HG02610 (cell line): ENCODE measurements around the gene ITGB8.

Experiments
- ATAC-seq: cut with Tn5 transposase; IDR thresholded peaks from one replicate; pipeline ENCODE4 v1.9.1; 2021; ENCODE audit warnings: mild to moderate bottlenecking, moderate library complexity; ENCODE audit not compliant: unreplicated experiment

ITGB8 gene

DNA sequence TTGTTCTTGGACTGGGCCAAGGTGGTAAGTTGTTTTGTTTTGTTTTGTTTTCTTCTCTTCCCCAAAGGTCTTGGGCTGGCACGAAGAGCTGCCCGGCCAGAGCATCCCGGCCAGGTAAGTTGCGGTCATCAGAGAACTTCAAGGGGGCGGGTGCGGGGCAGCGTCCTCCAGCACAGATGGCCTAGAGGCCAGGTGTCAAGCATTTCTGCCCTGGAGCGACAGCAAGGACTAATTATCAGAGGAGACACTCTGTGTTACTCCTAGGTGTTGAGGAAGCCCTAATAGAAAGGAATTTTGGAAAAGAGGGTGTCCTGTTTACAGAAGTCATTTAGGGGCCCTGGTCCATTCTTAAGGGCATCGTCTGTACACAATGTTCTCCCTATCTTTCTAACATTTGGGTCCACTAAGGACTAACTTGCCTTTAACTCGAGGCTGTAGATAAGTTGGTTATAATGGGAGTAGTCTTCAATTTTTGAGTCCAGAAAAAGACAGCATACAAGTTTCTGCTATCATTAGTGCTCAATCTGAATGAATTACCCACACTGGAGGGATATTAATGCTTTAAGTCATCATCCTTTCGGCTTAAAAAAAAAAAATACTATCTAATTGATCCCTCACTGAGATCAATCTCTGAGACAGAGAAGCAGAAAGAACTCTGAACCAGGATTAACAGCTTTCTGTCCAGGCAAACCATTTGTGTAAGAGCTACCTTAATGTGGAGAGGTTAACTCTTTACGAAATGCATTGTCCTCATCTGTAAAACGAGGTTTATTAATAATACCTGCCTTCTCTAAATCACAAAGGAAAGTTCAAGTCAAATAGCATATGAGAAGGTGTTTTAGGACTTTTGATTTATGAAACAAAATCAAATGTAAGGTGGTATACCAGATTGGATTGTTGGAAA lies 1.5 kb downstream of the ITGB8 start:
- no peak for ATAC-seq

DNA sequence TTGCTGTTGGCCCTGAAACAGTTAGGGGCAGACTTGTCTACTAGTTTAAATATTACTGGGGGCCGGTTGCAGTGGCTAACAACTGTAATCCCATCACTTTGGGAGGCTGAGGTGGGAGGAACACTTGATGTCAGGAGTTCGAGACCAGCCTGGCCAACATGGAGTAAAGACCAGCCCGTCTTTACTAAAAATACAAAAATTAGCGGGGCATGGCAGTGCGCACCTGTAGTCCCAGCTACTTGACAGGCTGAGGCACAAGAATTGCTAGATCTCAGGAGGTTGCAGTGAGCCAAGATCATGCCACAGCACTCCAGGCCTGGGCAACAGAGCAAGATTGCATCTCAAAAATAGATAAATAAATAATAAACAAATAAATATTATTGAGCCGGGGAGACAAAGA lies 7.6 kb downstream of the ITGB8 start:
- no peak for ATAC-seq

DNA sequence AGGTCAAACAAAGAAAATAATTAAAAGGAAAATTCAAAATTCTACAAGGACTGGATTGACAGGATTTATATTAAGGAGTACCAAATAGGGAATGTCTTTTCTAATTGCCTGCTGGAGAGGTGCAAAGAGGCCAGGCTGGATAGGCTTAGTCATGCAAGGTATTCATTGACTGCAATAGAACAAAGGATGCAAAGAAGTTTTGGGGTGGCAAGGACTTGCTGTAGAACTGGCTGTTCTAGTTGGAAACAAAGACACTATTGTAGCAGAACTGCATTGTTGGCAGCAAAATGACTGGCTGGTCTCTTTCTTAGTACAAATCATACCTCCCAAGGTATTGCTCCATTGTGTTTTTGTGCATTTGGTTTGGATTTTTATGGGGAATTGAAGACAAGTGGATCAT lies 10.1 kb downstream of the ITGB8 start:
- ATAC-seq, result no peak

DNA sequence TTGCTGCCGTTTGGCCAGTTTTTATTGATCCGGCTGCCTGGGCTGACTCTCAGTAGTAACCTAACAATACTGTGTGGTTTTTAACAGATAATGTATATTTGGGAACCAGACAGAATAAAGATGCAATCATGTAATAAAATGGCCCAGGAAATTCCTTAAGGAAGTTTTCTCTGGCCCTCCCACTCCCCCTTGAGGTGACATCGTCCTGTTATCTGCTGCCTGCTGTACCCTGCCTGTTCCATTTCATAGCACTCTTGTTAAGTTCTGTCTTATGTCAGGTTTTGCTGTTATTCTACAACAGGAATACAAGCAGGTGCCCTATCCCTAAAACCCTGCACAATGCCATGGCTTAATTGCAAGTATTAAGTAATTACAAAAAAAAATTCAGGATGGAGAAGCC lies 12.5 kb downstream of the ITGB8 start:
- no peak for ATAC-seq

DNA sequence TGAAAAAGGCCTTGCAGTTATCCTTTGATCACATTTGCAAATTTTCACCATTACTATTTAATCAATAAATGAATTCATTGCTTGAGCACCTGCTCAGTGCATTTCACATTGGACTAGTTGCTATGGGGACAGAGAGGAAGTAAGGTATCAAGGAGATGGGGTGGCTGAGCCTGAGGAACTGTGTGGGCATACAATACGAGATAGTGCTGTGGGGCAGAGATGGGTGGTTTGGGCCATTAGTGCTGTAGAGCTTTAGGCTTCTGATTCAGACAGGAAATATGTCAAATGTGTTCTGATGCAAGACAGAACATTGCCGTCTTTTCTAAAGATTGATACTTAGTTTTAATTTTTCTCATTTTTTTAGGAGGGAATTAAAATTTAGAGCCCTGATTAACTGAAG lies 13.2 kb downstream of the ITGB8 start:
- ATAC-seq, result no peak

DNA sequence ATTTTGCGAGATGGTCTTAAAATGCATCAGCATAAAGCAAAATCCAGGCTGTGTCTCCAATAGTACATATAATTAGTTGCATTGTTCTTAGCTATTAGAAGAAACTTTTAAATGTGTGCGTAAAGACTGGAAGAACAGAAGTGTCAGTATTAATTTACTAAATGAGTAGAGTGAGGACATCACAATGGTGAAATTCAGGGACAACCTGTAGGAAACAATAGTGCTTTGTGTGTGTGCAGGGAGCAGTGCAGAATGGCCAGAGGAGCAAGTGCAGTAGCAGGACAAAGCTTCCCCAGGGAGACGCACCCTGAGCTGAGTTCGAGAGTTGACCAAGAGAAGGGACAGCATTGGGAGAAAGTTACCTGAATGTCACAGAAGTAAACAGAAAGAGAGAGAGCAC lies 13.7 kb downstream of the ITGB8 start:
- ATAC-seq, result no peak

DNA sequence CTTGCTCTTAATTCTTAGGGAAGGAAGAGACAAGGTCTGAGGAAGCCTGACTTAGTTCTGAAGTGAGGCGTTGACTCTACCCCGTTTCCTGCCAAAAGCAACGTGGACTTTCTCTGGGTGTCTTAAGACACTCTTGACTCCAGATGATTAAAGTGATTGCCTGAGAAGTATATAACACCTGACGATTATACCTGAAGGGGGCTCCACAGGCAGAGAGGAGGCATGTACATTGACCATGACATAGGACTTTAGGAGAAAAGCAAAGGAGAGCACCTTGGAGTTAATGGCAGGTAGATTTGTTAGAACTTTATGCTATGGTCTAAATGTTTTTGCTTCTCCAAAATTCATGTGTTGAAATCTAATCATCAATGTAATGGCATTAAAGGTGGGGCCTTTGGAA lies 15.9 kb downstream of the ITGB8 start:
- ATAC-seq, result no peak

DNA sequence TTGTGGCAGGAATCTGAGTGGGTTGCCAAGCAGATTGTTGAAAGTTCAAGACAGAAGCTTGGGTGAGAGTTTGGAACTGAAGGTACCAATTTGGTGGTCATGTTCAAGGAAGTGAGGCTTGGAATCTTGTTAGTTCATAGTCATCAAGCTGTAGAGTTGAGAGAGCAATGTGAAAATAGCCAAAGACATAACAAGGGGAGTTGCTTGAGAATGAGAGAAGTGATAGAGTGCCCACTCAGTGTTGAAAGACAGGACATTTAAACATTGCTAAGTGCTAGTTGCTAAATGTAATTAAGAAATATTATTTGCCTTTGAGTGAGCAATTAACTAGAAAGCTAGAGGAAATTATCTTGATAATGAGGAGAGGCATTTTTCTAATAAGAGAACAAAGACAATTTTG lies 17.0 kb downstream of the ITGB8 start:
- ATAC-seq, result no peak

DNA sequence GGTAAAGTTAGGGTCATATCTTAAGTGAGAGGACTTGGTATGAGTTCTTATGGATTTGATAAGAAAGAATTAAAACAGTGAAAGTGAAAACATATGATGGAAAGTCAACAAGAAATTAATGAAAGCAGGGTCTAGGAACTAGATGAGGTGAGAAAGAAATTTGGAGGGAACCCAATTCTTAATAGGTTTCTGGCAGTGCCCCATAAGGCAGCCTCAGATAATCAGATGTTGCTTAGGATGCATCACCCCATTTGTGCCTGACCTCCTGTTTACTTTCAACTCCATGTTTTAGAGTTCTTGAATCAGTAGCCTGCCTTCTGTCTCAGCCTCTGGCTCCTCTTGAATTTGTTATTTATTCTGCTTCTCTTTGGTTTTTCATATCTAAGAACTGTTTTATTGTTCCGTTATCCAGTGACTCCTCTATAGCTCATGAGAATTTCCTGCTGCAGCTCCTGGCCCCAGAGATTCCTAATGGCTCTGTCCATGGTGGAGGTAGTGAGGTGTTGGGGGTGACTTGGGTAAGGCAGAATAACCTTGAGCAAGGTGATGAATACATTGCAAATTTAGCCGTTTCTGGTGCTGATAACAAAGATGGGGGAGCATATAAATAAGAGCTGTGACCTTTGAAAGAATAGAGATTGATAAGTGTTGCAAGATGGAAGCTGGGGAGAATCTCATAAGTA lies 17.6 kb downstream of the ITGB8 start:
- ATAC-seq, result no peak

DNA sequence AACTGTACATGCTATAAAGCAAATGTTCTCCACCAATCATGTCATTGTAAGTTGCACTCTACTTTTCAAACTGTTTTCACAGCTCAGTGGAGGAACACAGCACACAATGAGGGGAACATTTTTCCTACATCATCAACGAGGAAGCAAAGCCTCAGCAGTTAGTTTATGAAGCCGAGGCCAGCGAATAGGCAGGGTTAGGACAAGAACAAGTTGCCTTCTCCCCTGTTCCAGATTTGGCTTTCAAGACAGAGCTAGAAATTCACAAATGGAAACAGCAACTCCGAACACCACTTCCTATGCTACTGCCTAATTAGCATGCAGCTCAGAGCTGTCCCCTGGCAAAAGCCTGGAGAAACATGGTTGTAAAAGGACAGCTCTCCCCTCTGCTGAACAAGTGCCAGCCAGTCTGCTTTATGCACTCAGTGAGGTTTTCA lies 19.8 kb downstream of the ITGB8 start:
- no peak for ATAC-seq

DNA sequence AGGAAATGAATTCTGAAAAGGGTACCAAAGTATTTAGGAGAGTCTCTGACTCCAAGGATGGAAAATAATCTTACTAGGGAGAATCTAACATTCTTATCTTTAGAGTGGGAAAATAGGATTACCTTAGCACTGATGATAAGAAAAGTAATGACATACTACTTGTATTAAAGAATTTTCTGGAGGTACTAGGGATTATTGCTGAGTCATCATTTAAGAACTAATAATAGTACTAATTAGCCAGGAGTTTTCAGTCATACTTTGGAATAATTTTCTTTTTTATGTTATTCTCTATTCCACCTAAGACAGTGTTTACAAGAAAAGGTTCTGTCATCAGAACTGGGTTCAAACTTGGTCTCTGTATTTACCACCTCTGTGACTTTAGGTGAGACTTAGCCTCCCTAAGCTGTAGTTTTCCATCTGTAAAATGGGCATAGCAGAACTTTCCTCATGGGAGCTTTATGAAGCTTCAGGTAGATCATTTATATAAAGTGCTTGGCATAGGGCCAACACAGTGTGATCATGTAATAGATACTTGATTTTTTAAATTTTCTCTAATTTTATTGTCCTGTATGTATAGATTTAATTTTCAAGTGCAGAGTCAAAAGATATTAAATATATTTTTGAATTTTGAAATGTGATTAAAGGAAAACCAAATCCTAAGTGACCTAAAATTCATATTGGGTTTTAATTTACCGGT lies 20.4 kb downstream of the ITGB8 start:
- ATAC-seq, result no peak

DNA sequence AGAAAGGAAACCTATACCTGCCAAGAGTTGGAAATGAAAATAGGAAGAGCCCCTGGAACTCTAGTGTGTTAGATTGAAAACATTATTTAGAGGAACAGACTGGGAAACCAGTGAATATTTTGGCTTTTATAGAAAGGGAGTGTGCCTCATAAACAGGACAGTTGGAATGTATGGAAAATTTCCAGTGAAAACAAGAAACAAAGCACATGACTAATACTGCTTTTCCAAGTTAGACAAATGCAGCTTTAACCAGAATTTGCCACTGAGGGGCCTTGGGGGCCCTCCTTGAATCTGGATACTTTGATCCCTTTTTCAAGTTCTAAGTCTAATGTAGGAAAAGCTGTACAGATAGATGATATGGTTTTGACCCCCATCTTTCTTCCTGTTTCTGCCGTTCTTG lies 21.2 kb downstream of the ITGB8 start:
- ATAC-seq, result no peak

DNA sequence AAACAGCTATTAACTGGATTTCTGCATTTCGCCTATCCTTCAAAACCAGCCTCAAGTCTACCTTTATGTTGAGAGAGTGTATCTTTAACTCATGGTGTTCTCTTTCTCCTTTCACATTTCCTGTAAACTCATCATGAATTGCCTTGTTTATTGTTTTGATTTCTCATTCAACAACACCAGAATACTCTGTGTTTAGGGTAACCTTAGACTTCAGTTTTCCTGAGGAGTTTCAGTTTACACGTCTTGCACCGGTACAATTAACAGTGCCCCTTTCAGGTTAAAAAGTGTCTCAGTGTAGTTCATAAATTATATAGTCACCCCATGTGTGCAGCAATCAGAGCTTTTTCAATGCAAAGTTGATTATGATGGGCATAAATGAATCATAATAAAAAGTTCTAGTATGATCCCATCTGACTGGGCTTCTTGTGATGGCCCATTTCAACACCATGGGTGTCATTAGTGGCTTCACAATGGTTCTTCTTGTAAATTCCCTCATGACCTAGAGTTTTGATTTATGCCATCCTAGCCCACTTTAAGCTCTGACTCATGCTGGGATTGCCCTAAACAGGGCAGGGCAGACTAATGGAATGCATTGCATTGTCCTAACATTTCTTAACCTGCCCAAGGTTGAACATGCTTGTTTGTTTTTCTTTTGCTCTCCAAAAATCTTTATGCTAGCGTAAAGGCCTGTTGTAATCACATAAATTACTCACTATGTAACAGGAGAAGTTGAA lies 22.0 kb downstream of the ITGB8 start:
- ATAC-seq, result no peak

DNA sequence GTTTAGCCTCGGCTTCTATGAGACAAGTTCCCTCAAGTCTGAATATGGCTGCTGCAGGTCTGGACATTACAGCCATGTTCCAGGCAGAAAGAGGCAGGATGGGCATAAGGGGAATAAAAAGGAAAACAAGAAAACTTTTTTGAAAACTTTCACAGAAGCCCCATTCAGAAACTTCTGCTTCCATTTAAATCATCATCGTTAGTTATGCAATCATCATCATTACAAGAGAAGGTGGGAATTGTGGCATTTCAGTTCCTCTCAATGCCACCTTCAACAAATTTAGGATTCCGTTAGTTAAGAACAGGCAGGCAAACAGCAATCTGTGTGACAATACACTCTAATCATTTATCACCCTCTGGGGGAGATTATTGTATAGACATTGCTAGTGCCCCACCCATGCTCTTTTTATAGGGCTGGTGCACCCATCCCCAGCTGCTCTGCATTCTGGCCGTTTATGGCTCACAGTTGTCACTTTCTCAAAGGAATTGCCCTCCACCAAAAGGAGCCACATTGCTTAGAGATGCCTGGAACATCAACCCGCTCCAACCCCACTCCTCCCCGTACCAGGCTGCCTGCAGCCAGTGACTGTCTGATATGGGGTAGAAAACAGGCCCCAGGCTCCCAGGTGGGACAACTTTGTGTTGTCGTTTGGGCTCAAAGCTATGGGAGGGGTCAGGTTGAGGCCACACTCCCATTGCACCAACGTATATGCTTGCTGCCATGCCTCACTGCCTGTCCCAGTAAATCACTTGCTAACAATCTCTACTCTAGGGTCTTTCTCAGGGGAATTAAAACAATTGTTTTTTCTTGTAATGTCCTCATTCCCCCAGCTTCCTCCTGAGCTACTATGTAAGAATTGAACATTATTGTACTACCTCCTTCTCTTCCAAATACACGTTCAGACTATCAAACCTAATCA lies 24.2 kb downstream of the ITGB8 start:
- ATAC-seq, result no peak

DNA sequence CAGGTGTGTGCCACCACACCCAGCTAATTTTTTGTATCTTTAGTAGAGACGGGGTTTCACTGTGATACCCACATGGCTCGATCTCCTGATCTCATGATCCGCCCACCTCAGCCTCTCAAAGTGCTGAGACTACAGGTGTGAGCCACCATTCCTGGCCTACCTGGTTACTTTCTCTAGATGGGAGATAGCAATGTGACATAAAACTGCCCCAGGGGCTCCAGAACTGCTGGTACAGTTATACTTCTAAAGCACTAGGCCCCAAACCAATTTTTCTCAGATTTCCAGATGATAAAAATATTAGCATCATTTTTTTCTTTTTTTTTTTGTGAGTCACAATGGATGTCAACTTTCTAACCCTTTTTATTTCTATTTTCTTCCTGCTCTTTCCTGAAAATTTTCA lies 27.4 kb downstream of the ITGB8 start:
- ATAC-seq, result no peak

DNA sequence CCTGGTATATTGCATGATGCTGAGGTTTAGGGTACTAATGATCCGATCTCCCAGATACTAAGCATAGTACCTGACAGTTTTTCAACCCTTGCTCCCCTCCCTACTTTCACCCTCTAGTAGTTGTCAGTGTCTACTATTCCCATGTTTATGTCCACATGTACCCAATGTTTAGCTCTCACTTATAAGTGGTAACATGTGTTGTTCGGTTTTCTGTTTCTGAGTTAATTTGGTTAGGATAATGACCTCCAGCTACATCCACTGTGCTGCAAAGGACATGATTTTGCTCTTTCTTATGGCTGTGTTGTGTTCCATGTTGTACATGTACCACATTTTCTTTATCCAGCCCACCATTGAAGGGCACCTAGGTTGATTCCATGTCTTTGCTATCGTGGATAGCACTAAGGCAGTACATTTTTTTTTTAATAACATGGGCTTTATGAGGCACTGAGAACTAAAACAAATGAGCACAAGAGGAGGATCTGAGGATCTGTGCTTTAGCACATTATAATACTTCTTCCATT lies 28.1 kb downstream of the ITGB8 start:
- ATAC-seq, result no peak

DNA sequence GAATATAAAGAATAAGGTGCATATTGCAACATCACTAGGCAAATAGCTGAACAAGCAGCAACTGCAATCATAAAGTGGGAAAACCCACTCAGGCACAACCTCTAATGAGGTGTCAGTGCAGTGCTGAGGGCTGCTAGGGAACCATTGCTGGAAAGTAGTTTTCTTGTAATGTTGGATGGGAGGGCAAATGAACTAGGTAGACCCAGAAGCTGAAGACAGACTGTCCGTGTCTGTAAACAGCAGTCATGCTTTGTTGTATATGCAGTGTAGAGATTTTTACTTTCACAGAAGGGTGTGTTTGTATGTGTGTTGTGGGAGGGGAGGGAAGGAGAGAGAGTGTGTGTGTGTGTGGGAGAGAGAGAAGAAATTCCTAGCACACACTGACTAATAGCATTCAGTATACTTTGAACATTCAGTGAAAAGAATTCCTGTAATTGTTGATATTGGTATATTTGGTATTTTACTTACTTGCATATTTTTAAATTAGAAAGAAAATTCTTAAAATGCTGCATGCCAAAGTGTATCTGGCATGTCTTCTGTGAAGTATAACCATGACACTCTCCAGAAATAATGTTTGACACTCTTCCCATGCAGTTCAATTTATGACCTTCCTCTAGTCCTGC lies 28.8 kb downstream of the ITGB8 start:
- ATAC-seq, result no peak

DNA sequence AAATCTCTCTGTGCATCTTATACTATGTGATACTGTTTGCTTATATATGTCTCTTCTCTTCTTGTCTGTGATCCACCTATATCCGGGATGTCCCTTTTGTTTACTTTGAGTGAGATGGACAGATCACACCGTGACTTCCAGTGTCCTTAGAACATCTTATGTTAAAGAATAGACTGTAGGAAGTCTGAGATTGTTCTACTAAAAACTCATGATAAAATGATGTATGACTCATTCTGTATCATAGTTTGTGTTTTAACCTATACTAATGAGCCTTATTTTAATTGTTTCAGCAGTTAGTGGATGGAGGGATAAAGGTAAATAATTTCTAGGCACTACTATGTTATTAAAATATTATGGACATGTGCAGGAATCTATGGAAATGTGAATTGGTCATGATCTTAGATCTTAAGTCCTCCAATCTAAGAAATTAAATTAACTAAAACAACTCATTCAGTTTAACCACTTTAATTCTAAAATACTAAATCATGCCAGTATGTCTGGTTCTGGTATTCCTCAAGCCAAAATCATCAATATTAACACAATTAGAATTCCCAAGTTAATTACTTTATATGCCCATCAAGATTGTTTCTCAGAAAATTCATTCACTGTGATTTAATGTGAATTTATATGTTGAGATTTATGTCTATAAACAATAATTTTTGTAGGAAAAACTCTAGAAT lies 32.0 kb downstream of the ITGB8 start:
- no peak for ATAC-seq
